Measurements from ENCODE around the gene PCNX2. TPM values are rescaled to one million over a fixed set of nuclear protein-coding genes. Genes with fewer than 3 reads are reported as not detected.

The PCNX2 gene
- total and polyA plus RNA-seq, 4 experiments from 2014 or later: 1.8 to 109 (median 55.7) TPM

DNA sequence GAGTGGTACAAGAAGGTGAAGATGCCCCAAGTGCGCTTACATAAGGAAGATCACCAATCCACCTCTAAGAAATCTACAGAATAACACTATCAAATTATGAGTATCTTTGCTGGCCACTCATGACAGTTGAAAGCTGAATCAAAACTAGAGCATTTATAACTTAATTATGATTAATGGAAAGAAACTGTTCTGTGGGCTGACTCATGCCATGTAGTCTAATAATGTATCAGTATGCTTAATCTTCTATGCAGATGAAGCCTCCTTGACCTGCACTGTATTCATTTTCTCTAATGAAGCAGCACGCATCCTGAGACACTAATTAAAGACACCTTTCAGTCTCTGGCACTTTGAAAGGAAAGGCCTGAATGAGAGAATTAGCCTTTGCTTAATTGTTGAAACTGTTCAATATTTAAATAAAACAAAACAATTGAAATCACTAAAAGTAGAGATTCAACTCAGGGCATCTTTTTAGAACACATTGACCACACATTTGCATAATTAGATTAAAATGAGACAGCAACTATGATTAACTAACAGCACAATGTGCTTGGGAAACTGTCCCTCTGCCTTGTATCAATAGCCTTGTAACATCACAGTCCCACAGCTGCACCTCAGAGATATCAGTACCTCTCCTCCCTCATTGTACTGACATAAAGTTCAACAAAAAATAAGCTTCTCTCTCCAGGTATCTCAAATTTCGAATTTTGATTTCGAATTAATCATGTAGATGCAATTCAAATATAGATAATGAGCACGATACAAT, 239.5 kb downstream of the PCNX2 start:
- ChIA-PET POLR2A (ENCODE audit: partially characterized antibody) (no interaction called here), CTCF (ENCODE audit: partially characterized antibody) (no interaction called here)
- no peak overlapping the region for H3K27ac ChIP-seq (ENCODE audit: low read depth, low read length)
- intact Hi-C loops (cut with micrococcal nuclease): no loop called here
- no peak for DNase-seq
- no peak overlapping the region for H3K27ac Mint-ChIP-seq
- peaks cover 62 to 72% of the 10 kb centered on the region in 2 donors for H3K36me3 Mint-ChIP-seq
- no peak overlapping the region for H3K4me3 ChIP-seq (ENCODE audit: low read length in 2 of 2)
- H3K27me3 ChIP-seq (ENCODE audit: insufficient read depth, low read length): no peaks in the 10 kb centered on the region
- no peak overlapping the region for H3K4me3 Mint-ChIP-seq
- H3K27me3 Mint-ChIP-seq: no peaks in the 10 kb centered on the region
- peaks cover 0 to 2% (median under 1%) of the 10 kb centered on the region in 4 donors for H3K4me1 Mint-ChIP-seq
- peaks cover 6% of the 10 kb centered on the region for H3K36me3 ChIP-seq (ENCODE audit: insufficient read depth, low read length)
- H3K9me3 Mint-ChIP-seq: peaks cover 0 to 15% (median 3%) of the 10 kb centered on the region in 8 donors
- no peaks in the 10 kb centered on the region for H3K9me3 ChIP-seq (ENCODE audit: control insufficient read depth in 1 of 2, low read length in 2 of 2)
- H3K4me1 ChIP-seq (ENCODE audit: insufficient read depth, low read length): no peaks in the 10 kb centered on the region

DNA sequence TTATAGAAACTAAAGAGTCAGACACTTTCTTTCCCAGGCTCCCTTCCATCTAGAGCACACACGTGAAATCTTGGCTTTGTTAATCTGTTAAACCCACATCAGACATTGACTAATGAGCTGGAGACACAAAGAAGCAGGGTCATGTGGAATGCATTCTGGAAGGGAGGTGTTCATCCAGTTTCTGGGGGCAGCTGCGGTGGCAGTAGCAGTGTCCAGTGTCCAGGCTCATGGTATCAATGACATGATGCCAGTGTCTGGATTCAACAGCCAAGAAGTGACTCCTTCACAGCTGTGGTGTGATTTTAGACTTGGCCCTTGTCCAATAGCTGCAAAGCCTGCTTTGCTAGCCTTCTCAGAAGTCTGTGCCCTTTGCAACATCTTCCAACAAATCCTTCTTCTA, 249.9 kb downstream of the PCNX2 start:
- Histone ChIP-seq H3K36me3 (ENCODE audit: insufficient read depth, low read length) (peaks cover 4% of the 10 kb centered on the region), H3K4me1 (ENCODE audit: insufficient read depth, low read length) (no peaks in the 10 kb centered on the region), H3K4me3 (ENCODE audit: low read length in 2 of 2) (no peak overlapping the region), H3K9me3 (ENCODE audit: control insufficient read depth in 1 of 2, low read length in 2 of 2) (no peaks in the 10 kb centered on the region), H3K27ac (ENCODE audit: low read depth, low read length) (no peak overlapping the region), H3K27me3 (ENCODE audit: insufficient read depth, low read length) (no peaks in the 10 kb centered on the region)
- Mint-ChIP-seq H3K36me3 (peaks cover 59 to 73% of the 10 kb centered on the region in 2 donors), H3K4me3 (no peak overlapping the region), H3K27ac (no peak overlapping the region), H3K9me3 (peaks cover 0 to 26% (median 13%) of the 10 kb centered on the region in 8 donors), H3K4me1 (peaks cover 0 to 9% (median under 1%) of the 10 kb centered on the region in 4 donors), H3K27me3 (no peaks in the 10 kb centered on the region)
- CTCF ChIA-PET (ENCODE audit: partially characterized antibody): no interaction called here
- no peak for DNase-seq
- intact Hi-C loops (cut with micrococcal nuclease): no loop called here
- POLR2A ChIA-PET (ENCODE audit: partially characterized antibody): no interaction called here

DNA sequence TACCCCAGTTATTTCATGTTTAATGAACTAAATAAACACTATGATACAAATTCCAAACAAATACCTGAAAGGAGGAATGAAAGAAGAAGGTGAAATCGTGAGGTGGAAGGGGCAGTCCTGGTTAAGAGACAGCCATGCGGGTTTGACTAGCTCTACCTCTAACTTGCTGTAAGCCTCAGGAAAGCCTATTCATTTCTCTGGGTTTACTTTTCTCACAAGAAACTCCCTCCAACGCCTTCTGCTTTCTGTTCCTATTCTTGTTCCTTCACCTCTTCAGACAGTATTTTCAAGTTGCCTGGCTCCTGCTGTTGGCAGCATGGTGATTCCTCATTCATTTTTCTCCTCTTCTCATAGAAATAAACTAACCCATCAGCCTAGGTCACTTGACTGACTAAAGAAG, 252.7 kb downstream of the PCNX2 start:
- no peak overlapping the region for H3K27ac ChIP-seq (ENCODE audit: low read depth, low read length)
- Mint-ChIP-seq H3K36me3 (peaks cover 48 to 62% of the 10 kb centered on the region in 2 donors), H3K27me3 (no peaks in the 10 kb centered on the region), H3K4me1 (no peaks in the 10 kb centered on the region), H3K9me3 (peaks cover 0 to 7% (median 1%) of the 10 kb centered on the region in 8 donors), H3K27ac (no peak overlapping the region), H3K4me3 (no peak overlapping the region)
- no peaks in the 10 kb centered on the region for H3K27me3 ChIP-seq (ENCODE audit: insufficient read depth, low read length)
- H3K4me1 ChIP-seq (ENCODE audit: insufficient read depth, low read length): no peaks in the 10 kb centered on the region
- ChIA-PET POLR2A (ENCODE audit: partially characterized antibody) (no interaction called here), CTCF (ENCODE audit: partially characterized antibody) (no interaction called here)
- H3K4me3 ChIP-seq (ENCODE audit: low read length in 2 of 2): no peak overlapping the region
- DNase-seq: no peak
- H3K9me3 ChIP-seq (ENCODE audit: control insufficient read depth in 1 of 2, low read length in 2 of 2): no peaks in the 10 kb centered on the region
- intact Hi-C loops (cut with micrococcal nuclease): no loop called here
- peaks cover 4% of the 10 kb centered on the region for H3K36me3 ChIP-seq (ENCODE audit: insufficient read depth, low read length)

DNA sequence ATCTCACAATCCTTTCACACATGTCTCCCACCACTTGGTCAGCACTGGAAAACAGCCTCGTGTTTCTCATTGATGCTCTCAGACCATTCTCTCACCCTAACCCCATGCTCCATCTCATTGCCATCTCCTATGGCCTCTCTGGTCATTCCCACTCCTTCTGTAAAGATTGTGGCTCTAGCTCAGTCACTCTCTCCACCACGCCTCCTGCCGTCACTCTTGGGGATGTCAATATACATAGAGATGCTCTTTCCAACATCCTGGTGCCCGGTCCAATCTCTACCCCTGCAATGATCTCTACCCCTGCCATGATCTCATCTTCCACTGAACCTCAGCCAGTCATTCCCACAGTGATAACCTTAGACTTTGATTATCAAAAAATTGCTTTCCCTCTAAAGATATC, 255.0 kb downstream of the PCNX2 start:
- CTCF ChIA-PET (ENCODE audit: partially characterized antibody): no interaction called here
- Mint-ChIP-seq H3K9me3 (peaks cover 0 to 3% (median 0%) of the 10 kb centered on the region in 8 donors), H3K27me3 (no peaks in the 10 kb centered on the region), H3K27ac (no peak overlapping the region), H3K4me3 (no peak overlapping the region), H3K36me3 (peaks cover 35 to 44% of the 10 kb centered on the region in 2 donors), H3K4me1 (no peaks in the 10 kb centered on the region)
- intact Hi-C loops (cut with micrococcal nuclease): no loop called here
- Histone ChIP-seq H3K4me3 (ENCODE audit: low read length in 2 of 2) (no peak overlapping the region), H3K27ac (ENCODE audit: low read depth, low read length) (no peak overlapping the region), H3K36me3 (ENCODE audit: insufficient read depth, low read length) (peaks cover 4% of the 10 kb centered on the region), H3K27me3 (ENCODE audit: insufficient read depth, low read length) (no peaks in the 10 kb centered on the region), H3K9me3 (ENCODE audit: control insufficient read depth in 1 of 2, low read length in 2 of 2) (no peaks in the 10 kb centered on the region), H3K4me1 (ENCODE audit: insufficient read depth, low read length) (no peaks in the 10 kb centered on the region)
- DNase-seq: no peak
- POLR2A ChIA-PET (ENCODE audit: partially characterized antibody): no interaction called here

DNA sequence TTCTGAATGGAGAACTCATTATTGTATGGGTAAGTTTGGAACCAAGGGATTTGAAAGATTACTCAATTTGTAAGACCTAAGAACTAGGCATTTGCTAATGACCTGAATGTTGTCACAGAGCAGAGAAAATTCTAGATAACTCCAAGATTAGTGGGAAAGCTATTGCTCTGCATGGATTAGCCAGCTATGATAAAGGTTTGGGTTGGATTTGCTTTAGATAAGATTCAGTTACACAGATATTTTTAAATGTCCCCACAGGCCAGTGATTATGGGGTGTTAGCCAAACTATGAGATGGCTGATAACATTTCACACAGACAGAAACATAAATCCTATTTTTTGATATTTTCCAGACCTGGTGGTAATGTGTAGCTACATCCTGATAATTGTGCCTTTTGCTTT, 256.9 kb downstream of the PCNX2 start:
- Mint-ChIP-seq H3K4me3 (no peak overlapping the region), H3K4me1 (no peaks in the 10 kb centered on the region), H3K27ac (no peak overlapping the region), H3K9me3 (peaks cover 0 to 3% (median 0%) of the 10 kb centered on the region in 8 donors), H3K27me3 (no peaks in the 10 kb centered on the region), H3K36me3 (peaks cover 38 to 50% of the 10 kb centered on the region in 2 donors)
- H3K36me3 ChIP-seq (ENCODE audit: insufficient read depth, low read length): no peaks in the 10 kb centered on the region
- H3K27me3 ChIP-seq (ENCODE audit: insufficient read depth, low read length): no peaks in the 10 kb centered on the region
- no peak overlapping the region for H3K27ac ChIP-seq (ENCODE audit: low read depth, low read length)
- ChIA-PET CTCF (ENCODE audit: partially characterized antibody) (no interaction called here), POLR2A (ENCODE audit: partially characterized antibody) (no interaction called here)
- no peak overlapping the region for H3K4me3 ChIP-seq (ENCODE audit: low read length in 2 of 2)
- H3K4me1 ChIP-seq (ENCODE audit: insufficient read depth, low read length): no peaks in the 10 kb centered on the region
- DNase-seq: no peak
- intact Hi-C loops (cut with micrococcal nuclease): no loop called here
- no peaks in the 10 kb centered on the region for H3K9me3 ChIP-seq (ENCODE audit: control insufficient read depth in 1 of 2, low read length in 2 of 2)

DNA sequence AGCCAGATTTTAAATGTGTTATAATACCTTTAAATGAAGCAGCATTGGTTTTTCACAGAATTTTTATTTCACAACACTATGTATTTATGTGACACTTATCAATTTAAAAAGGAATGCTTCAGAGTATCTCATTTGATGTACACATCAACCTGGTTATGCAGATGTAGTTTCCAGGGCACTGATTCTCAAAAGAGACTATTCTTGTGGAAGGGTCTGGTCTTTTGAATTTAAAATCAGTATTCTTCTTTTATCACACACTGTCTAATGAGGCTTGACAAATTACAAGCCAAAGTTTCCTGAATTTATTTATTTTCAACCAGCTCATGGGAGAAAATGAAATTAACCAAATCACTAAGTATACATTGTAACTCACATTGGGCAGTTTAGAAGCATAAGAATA, 257.7 kb downstream of the PCNX2 start:
- Histone ChIP-seq H3K36me3 (ENCODE audit: insufficient read depth, low read length) (no peaks in the 10 kb centered on the region), H3K4me3 (ENCODE audit: low read length in 2 of 2) (no peak overlapping the region), H3K9me3 (ENCODE audit: control insufficient read depth in 1 of 2, low read length in 2 of 2) (no peaks in the 10 kb centered on the region), H3K4me1 (ENCODE audit: insufficient read depth, low read length) (no peaks in the 10 kb centered on the region), H3K27ac (ENCODE audit: low read depth, low read length) (no peak overlapping the region), H3K27me3 (ENCODE audit: insufficient read depth, low read length) (no peaks in the 10 kb centered on the region)
- CTCF ChIA-PET (ENCODE audit: partially characterized antibody): no interaction called here
- Mint-ChIP-seq H3K27ac (no peak overlapping the region), H3K4me1 (no peaks in the 10 kb centered on the region), H3K9me3 (peaks cover 0 to 3% (median 0%) of the 10 kb centered on the region in 8 donors), H3K27me3 (no peaks in the 10 kb centered on the region), H3K36me3 (peaks cover 40 to 52% of the 10 kb centered on the region in 2 donors), H3K4me3 (no peak overlapping the region)
- intact Hi-C loops (cut with micrococcal nuclease): no loop called here
- DNase-seq: no peak
- POLR2A ChIA-PET (ENCODE audit: partially characterized antibody): no interaction called here

DNA sequence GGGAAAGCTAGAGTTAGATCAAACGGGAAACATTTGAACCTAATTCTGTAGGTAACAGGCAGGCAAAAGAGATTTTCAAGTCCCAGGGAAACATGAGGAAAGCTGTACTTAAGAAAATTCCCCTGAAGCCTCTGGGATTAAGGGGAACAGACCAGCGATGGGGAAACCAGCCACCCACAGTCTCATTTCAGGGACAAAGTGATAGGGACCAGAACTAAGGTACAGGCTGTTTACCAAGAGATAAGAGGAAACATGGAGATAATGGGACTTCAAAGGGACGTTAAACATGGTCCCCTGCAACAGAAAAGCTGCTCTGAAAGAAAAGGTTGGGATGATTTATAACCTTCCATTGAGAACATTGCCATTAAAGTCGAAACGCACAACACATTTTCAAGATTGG, 260.7 kb downstream of the PCNX2 start:
- POLR2A ChIA-PET (ENCODE audit: partially characterized antibody): interaction anchor here (0.6 kb wide), 1 partner anchor 38 kb away, joined by 3 read pairs; no protein-coding TSS in a partner anchor
- Mint-ChIP-seq H3K27me3 (no peaks in the 10 kb centered on the region), H3K36me3 (peaks cover 26 to 37% of the 10 kb centered on the region in 2 donors), H3K4me3 (no peak overlapping the region), H3K9me3 (no peaks in the 10 kb centered on the region), H3K4me1 (no peaks in the 10 kb centered on the region), H3K27ac (no peak overlapping the region)
- Histone ChIP-seq H3K27ac (ENCODE audit: low read depth, low read length) (no peak overlapping the region), H3K36me3 (ENCODE audit: insufficient read depth, low read length) (no peaks in the 10 kb centered on the region), H3K27me3 (ENCODE audit: insufficient read depth, low read length) (no peaks in the 10 kb centered on the region), H3K9me3 (ENCODE audit: control insufficient read depth in 1 of 2, low read length in 2 of 2) (no peaks in the 10 kb centered on the region), H3K4me3 (ENCODE audit: low read length in 2 of 2) (no peak overlapping the region), H3K4me1 (ENCODE audit: insufficient read depth, low read length) (no peaks in the 10 kb centered on the region)
- intact Hi-C loops (cut with micrococcal nuclease): no loop called here
- CTCF ChIA-PET (ENCODE audit: partially characterized antibody): no interaction called here
- no peak for DNase-seq
